Bone marrow (tissue), 2 donors: ENCODE measurements around the gene MORN1.
"Not testable (repeated sequence)": the region's sequence is repeated elsewhere in the genome, so short reads cannot be mapped to it uniquely, and the experiment has no call there.

Experiments
- DNase-seq, 2 donors: peaks; one replicate each; lab custom pipeline; 2025; lab: John Stamatoyannopoulos, UW

The MORN1 gene

GRCh38 chr1:2337081-2337480 is 54.3 kb downstream of the MORN1 start:
- DNase-seq = no peak

GRCh38 chr1:2336499-2336898 is 54.9 kb downstream of the MORN1 start:
- no peak for DNase-seq

- no peak for DNase-seq
Observed at GRCh38 chr1:2335721-2336455, 55.5 kb downstream of the MORN1 start.

- DNase-seq = no peak
Observed at GRCh38 chr1:2334883-2335534, 56.3 kb downstream of the MORN1 start.

- no peak for DNase-seq
Observed at GRCh38 chr1:2334366-2334765, 57.0 kb downstream of the MORN1 start.

- not testable (repeated sequence) for DNase-seq
Observed at GRCh38 chr1:2331580-2331979, 59.8 kb downstream of the MORN1 start.

GRCh38 chr1:2331200-2331544 is 60.2 kb downstream of the MORN1 start:
- no peak for DNase-seq

GRCh38 chr1:2330519-2331199 is 60.7 kb downstream of the MORN1 start:
- DNase-seq = no peak

GRCh38 chr1:2330035-2330434 is 61.3 kb downstream of the MORN1 start:
- DNase-seq = no peak

- DNase-seq = no peak
Observed at GRCh38 chr1:2328676-2329455, 62.5 kb downstream of the MORN1 start.

GRCh38 chr1:2327841-2328240 is 63.5 kb downstream of the MORN1 start:
- DNase-seq = no peak

- DNase-seq = not testable (repeated sequence)
Observed at GRCh38 chr1:2327162-2327561, 64.2 kb downstream of the MORN1 start.

GRCh38 chr1:2326524-2326923 is 64.8 kb downstream of the MORN1 start:
- no peak for DNase-seq

- DNase-seq = no peak
Observed at GRCh38 chr1:2324553-2325366, 66.6 kb downstream of the MORN1 start.

- DNase-seq = no peak
Observed at GRCh38 chr1:2323451-2323974, 67.8 kb downstream of the MORN1 start.

GRCh38 chr1:2322581-2323211 is 68.7 kb downstream of the MORN1 start:
- no peak for DNase-seq

GRCh38 chr1:2322065-2322571 is 69.2 kb downstream of the MORN1 start:
- DNase-seq = no peak

GRCh38 chr1:2320760-2321667 is 70.3 kb downstream of the MORN1 start:
- no peak for DNase-seq

- DNase-seq = no peak
Observed at GRCh38 chr1:2320006-2320405, 71.3 kb downstream of the MORN1 start.

GRCh38 chr1:2319291-2319690 is 72.1 kb downstream of the MORN1 start:
- no peak for DNase-seq
